Measurements from ENCODE around the gene ZNF563.

Gene ZNF563

GRCh38 chr19:12331211-12331941, 2.1 kb downstream of the ZNF563 start:
- TF ChIP-seq TAF1 (IDR thresholded peaks at IDR 0.05; ENCODE audit: low read depth): no peak
- no peak for TF ChIP-seq TEAD4 (IDR thresholded peaks at IDR 0.05)
- TF ChIP-seq RAD21 (IDR thresholded peaks at IDR 0.05; ENCODE audit: low read depth): no peak
- TF ChIP-seq USF1 (IDR thresholded peaks at IDR 0.05): no peak
- no peak for TF ChIP-seq EP300 (IDR thresholded peaks at IDR 0.05; ENCODE audit: borderline replicate concordance)
- TF ChIP-seq MAX (IDR thresholded peaks at IDR 0.05): no peak
- TF ChIP-seq NFIC (IDR thresholded peaks at IDR 0.05): no peak
- no peak for TF ChIP-seq CREB1 (IDR thresholded peaks at IDR 0.05; ENCODE audit: low read depth)
- TF ChIP-seq CEBPB (IDR thresholded peaks at IDR 0.05): no peak
- no peak for TF ChIP-seq TCF12 (IDR thresholded peaks at IDR 0.05; ENCODE audit: low read depth)
- TF ChIP-seq FOXM1 (IDR thresholded peaks at IDR 0.05; ENCODE audit: borderline replicate concordance, low read depth): no peak
- no peak for TF ChIP-seq EGR1 (IDR thresholded peaks at IDR 0.05)
- TF ChIP-seq REST (IDR thresholded peaks at IDR 0.05; ENCODE audit: low read depth): no peak
- TF ChIP-seq ZBTB7A (IDR thresholded peaks at IDR 0.05; ENCODE audit: low read depth): no peak
- TF ChIP-seq YY1 (IDR thresholded peaks at IDR 0.05; ENCODE audit: low read depth): no peak

GRCh38 chr19:12330340-12330739, 3.1 kb downstream of the ZNF563 start:
- TF ChIP-seq USF1 (IDR thresholded peaks at IDR 0.05) (no peak), RAD21 (IDR thresholded peaks at IDR 0.05; ENCODE audit: low read depth) (no peak), EGR1 (IDR thresholded peaks at IDR 0.05) (no peak), EP300 (IDR thresholded peaks at IDR 0.05; ENCODE audit: borderline replicate concordance) (no peak), CREB1 (IDR thresholded peaks at IDR 0.05; ENCODE audit: low read depth) (no peak), YY1 (IDR thresholded peaks at IDR 0.05; ENCODE audit: low read depth) (no peak), MAX (IDR thresholded peaks at IDR 0.05) (no peak), TAF1 (IDR thresholded peaks at IDR 0.05; ENCODE audit: low read depth) (no peak), TCF12 (IDR thresholded peaks at IDR 0.05; ENCODE audit: low read depth) (no peak), FOXM1 (IDR thresholded peaks at IDR 0.05; ENCODE audit: borderline replicate concordance, low read depth) (no peak), CEBPB (IDR thresholded peaks at IDR 0.05) (no peak), ZBTB7A (IDR thresholded peaks at IDR 0.05; ENCODE audit: low read depth) (no peak), TEAD4 (IDR thresholded peaks at IDR 0.05) (no peak), REST (IDR thresholded peaks at IDR 0.05; ENCODE audit: low read depth) (no peak), NFIC (IDR thresholded peaks at IDR 0.05) (no peak)

GRCh38 chr19:12325690-12326089, 7.7 kb downstream of the ZNF563 start:
- TF ChIP-seq RAD21 (IDR thresholded peaks at IDR 0.05; ENCODE audit: low read depth): no peak
- TF ChIP-seq YY1 (IDR thresholded peaks at IDR 0.05; ENCODE audit: low read depth): no peak
- no peak for TF ChIP-seq FOXM1 (IDR thresholded peaks at IDR 0.05; ENCODE audit: borderline replicate concordance, low read depth)

- no peak for TF ChIP-seq MAX (IDR thresholded peaks at IDR 0.05)
- no peak for TF ChIP-seq RAD21 (IDR thresholded peaks at IDR 0.05; ENCODE audit: low read depth)
- TF ChIP-seq FOXM1 (IDR thresholded peaks at IDR 0.05; ENCODE audit: borderline replicate concordance, low read depth): no peak
- TF ChIP-seq REST (IDR thresholded peaks at IDR 0.05; ENCODE audit: low read depth): no peak
- TF ChIP-seq YY1 (IDR thresholded peaks at IDR 0.05; ENCODE audit: low read depth): no peak
- TF ChIP-seq CREB1 (IDR thresholded peaks at IDR 0.05; ENCODE audit: low read depth): no peak
- TF ChIP-seq TAF1 (IDR thresholded peaks at IDR 0.05; ENCODE audit: low read depth): no peak
- TF ChIP-seq TCF12 (IDR thresholded peaks at IDR 0.05; ENCODE audit: low read depth): no peak
- TF ChIP-seq TEAD4 (IDR thresholded peaks at IDR 0.05): no peak
- TF ChIP-seq USF1 (IDR thresholded peaks at IDR 0.05): no peak
- TF ChIP-seq EGR1 (IDR thresholded peaks at IDR 0.05): no peak
- TF ChIP-seq CEBPB (IDR thresholded peaks at IDR 0.05): no peak
Observed at GRCh38 chr19:12318782-12319413, 14.5 kb downstream of the ZNF563 start.

Measured in Ishikawa (cell line).